HEK293 (cell line): ENCODE measurements around the gene FHIT.

Source experiments
- CTCF ChIA-PET: fragments of 350-600 bp; formaldehyde crosslinking; extraction: SDS; loops from one replicate; lab custom pipeline; 2021; ENCODE audit warnings: antibody characterized with exemption; lab: Yijun Ruan, JAX
- POLR2A ChIA-PET: fragments of 300-600 bp; formaldehyde crosslinking; extraction: SDS; loops from one replicate; lab custom pipeline; 2020; ENCODE audit warnings: antibody characterized with exemption, inconsistent platforms; lab: Yijun Ruan, JAX
- H3K27ac ChIP-seq: fragments of 200-500 bp; sonication (Bioruptor generic); 2 replicates; pipeline ENCODE4 v1.5.1; 2014; ENCODE audit warnings: low read depth, low read length, control low read depth, inconsistent platforms; ENCODE audit errors: extremely low read depth
- H3K36me3 ChIP-seq, 2 experiments: fragments of 200-500 bp in 1 of 2; sonication (Bioruptor generic) in 1 of 2; 1 replicate in 1 of 2; 2 replicates in 1 of 2; pipeline ENCODE4 v1.5.1; 2014 to 2017; ENCODE audit warnings: inconsistent platforms in 2 of 2, low read length in 2 of 2; ENCODE audit not compliant: control insufficient read depth in 2 of 2, insufficient read depth in 1 of 2
- H3K4me1 ChIP-seq: fragments of 200-500 bp; sonication (Bioruptor generic); 2 replicates; pipeline ENCODE4 v1.5.1; 2014; ENCODE audit warnings: mild to moderate bottlenecking, low read length, inconsistent platforms; ENCODE audit not compliant: control insufficient read depth, insufficient read depth
- H3K4me3 ChIP-seq: 2 replicates; pipeline ENCODE4 v1.5.1; 2011; ENCODE audit warnings: low read depth, mild to moderate bottlenecking, control low read depth, low read length, moderate library complexity
- H3K9me3 ChIP-seq: fragments of 200-500 bp; sonication (Bioruptor generic); 2 replicates; pipeline ENCODE4 v1.5.1; 2014; ENCODE audit warnings: low read depth, low read length, inconsistent platforms; ENCODE audit not compliant: control insufficient read depth, insufficient read depth
- CTCF ChIP-seq: fragments of 450-650 bp; formaldehyde crosslinking; IDR thresholded peaks from 2 replicates; pipeline ENCODE4 v1.5.1; 2016; ENCODE audit warnings: missing biosample characterization, missing genetic modification characterization
- GLI4 ChIP-seq: fragments of 450-650 bp; formaldehyde crosslinking; IDR thresholded peaks from 2 replicates; pipeline ENCODE4 v1.5.1; 2016; ENCODE audit warnings: missing biosample characterization, missing genetic modification characterization
- HOXA7 ChIP-seq: sonication (generic); formaldehyde crosslinking; IDR thresholded peaks from 2 replicates; pipeline ENCODE4 v1.8.1; 2022; ENCODE audit warnings: missing genetic modification reagents, borderline replicate concordance
- PBX3 ChIP-seq: sonication (generic); formaldehyde crosslinking; IDR thresholded peaks from 2 replicates; pipeline ENCODE4 v1.8.1; 2022; ENCODE audit warnings: mild to moderate bottlenecking, moderate library complexity, missing genetic modification reagents
- PRDM10 ChIP-seq: fragments of 450-650 bp; formaldehyde crosslinking; IDR thresholded peaks from 2 replicates; pipeline ENCODE4 v1.5.1; 2016; ENCODE audit warnings: missing biosample characterization, missing genetic modification characterization
- SP3 ChIP-seq: fragments of 450-650 bp; formaldehyde crosslinking; IDR thresholded peaks from 2 replicates; pipeline ENCODE4 v1.5.1; 2016; ENCODE audit warnings: missing biosample characterization, missing genetic modification characterization
- ZBTB21 ChIP-seq: fragments of 450-650 bp; formaldehyde crosslinking; IDR thresholded peaks from 2 replicates; pipeline ENCODE4 v1.5.1; 2017; ENCODE audit warnings: missing biosample characterization, missing genetic modification characterization
- ZNF202 ChIP-seq: fragments of 450-650 bp; formaldehyde crosslinking; IDR thresholded peaks from 2 replicates; pipeline ENCODE4 v1.5.1; 2016; ENCODE audit warnings: missing biosample characterization, missing genetic modification characterization, borderline replicate concordance
- ZNF221 ChIP-seq: fragments of 450-650 bp; formaldehyde crosslinking; IDR thresholded peaks from 2 replicates; pipeline ENCODE4 v1.5.1; 2017; ENCODE audit warnings: missing biosample characterization, missing genetic modification characterization, borderline replicate concordance
- ZNF266 ChIP-seq: fragments of 450-650 bp; formaldehyde crosslinking; IDR thresholded peaks from 2 replicates; pipeline ENCODE4 v1.5.1; 2016; ENCODE audit warnings: missing biosample characterization, missing genetic modification characterization, low read depth
- ZNF274 ChIP-seq, 2 experiments: fragments of 200-500 bp in 1 of 2; fragments of 450-650 bp in 1 of 2; sonication (Bioruptor generic) in 1 of 2; formaldehyde crosslinking in 1 of 2; IDR thresholded peaks; 2 replicates each; pipeline versions ENCODE4 v1.5.1 to v1.6.1; 2014 to 2016; ENCODE audit warnings: borderline replicate concordance in 1 of 2, inconsistent platforms in 1 of 2, low read length in 1 of 2, missing biosample characterization in 1 of 2, missing genetic modification characterization in 1 of 2
- ZNF423 ChIP-seq: fragments of 450-650 bp; formaldehyde crosslinking; IDR thresholded peaks from 2 replicates; pipeline ENCODE4 v1.5.1; 2016; ENCODE audit warnings: missing biosample characterization, missing genetic modification characterization
- ZNF521 ChIP-seq: fragments of 450-650 bp; formaldehyde crosslinking; IDR thresholded peaks from 2 replicates; pipeline ENCODE4 v1.5.1; 2017; ENCODE audit warnings: missing biosample characterization, mild to moderate bottlenecking, missing genetic modification characterization
- ZNF548 ChIP-seq: fragments of 450-650 bp; formaldehyde crosslinking; IDR thresholded peaks from 2 replicates; pipeline ENCODE4 v1.5.1; 2016; ENCODE audit warnings: missing biosample characterization, missing genetic modification characterization
- ZNF596 ChIP-seq: fragments of 450-650 bp; IDR thresholded peaks from 2 replicates; pipeline ENCODE4 v1.5.0; 2018; ENCODE audit warnings: missing biosample characterization, mild to moderate bottlenecking, missing genetic modification characterization, moderate library complexity
- ZNF670 ChIP-seq: fragments of 450-650 bp; formaldehyde crosslinking; IDR thresholded peaks from 2 replicates; pipeline ENCODE4 v1.5.1; 2016; ENCODE audit warnings: missing biosample characterization, missing genetic modification characterization, low read depth
- ZNF768 ChIP-seq: fragments of 450-650 bp; formaldehyde crosslinking; IDR thresholded peaks from 2 replicates; pipeline ENCODE4 v1.5.1; 2018; ENCODE audit warnings: missing biosample characterization, mild to moderate bottlenecking, missing genetic modification characterization

Gene FHIT

DNA sequence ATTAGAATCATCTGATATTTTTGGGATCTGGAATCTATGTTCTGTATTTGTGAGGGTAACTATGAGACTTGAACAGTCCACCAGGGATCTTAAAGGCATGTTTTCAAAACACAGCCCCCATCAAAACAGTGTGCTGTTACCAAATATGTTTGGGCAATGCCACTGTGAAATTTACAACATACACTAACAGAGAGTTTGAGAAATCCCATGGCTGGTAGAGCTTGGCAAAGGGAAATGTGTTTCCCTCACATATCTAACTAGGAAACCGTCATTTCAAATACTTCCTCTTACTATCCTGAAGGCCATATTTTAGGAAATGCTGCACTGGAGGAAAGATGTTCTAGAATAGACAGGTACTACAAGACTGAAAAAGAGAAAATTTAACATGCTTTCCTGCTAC is 607.4 kb downstream of the FHIT start:
- POLR2A ChIA-PET: no interaction called here
- TF ChIP-seq SP3 (tag by site-specific recombination): no peak
- no peak for TF ChIP-seq HOXA7 (CRISPR knock-in tag)
- no peak for TF ChIP-seq GLI4 (tag by site-specific recombination)
- TF ChIP-seq ZNF423 (tag by site-specific recombination): no peak
- no peak for TF ChIP-seq CTCF (tag by site-specific recombination)
- no peak for TF ChIP-seq ZNF670 (tag by site-specific recombination)
- no peak for TF ChIP-seq ZNF266 (tag by site-specific recombination)
- TF ChIP-seq ZNF521 (tag by site-specific recombination): no peak
- no peak for TF ChIP-seq ZNF274 (IDR thresholded peaks at IDR 0.05; ENCODE audit: low read length)
- TF ChIP-seq ZNF274 (tag by site-specific recombination; IDR thresholded peaks at IDR 0.05; ENCODE audit: borderline replicate concordance): no peak
- no peak for TF ChIP-seq ZNF596 (tag by site-specific recombination)
- TF ChIP-seq ZNF202: no peak

GRCh38 chr3:60641354-60641753 is 609.9 kb downstream of the FHIT start:
- no peak for TF ChIP-seq PBX3 (CRISPR knock-in tag)
- TF ChIP-seq PRDM10 (tag by site-specific recombination): no peak
- TF ChIP-seq ZNF521 (tag by site-specific recombination): no peak
- TF ChIP-seq ZNF548 (tag by site-specific recombination): no peak
- TF ChIP-seq ZNF768 (tag by site-specific recombination): no peak
- TF ChIP-seq ZBTB21 (tag by site-specific recombination): no peak
- TF ChIP-seq ZNF221 (tag by site-specific recombination): no peak
- no peak overlapping the region for H3K27ac ChIP-seq
- no peaks in the 10 kb centered on the region; the same call in 1 of the 2 replicates for H3K4me1 ChIP-seq
- no peak overlapping the region for H3K4me3 ChIP-seq
- ChIA-PET CTCF (no interaction called here), POLR2A (no interaction called here)
- H3K36me3 ChIP-seq: no peaks in the 10 kb centered on the region
- H3K9me3 ChIP-seq: no peaks in the 10 kb centered on the region

More for the DNA sequence above, 607.4 kb downstream of the FHIT start:
- CTCF ChIA-PET: no interaction called here
- H3K9me3 ChIP-seq: no peaks in the 10 kb centered on the region
- no peaks in the 10 kb centered on the region for H3K36me3 ChIP-seq
- H3K4me1 ChIP-seq: no peaks in the 10 kb centered on the region; the same call in 1 of the 2 replicates
- no peak overlapping the region for H3K4me3 ChIP-seq
- H3K27ac ChIP-seq: no peak overlapping the region
